K562 (cell line): ENCODE results near the gene PHYHD1. TPM values are rescaled to one million over a fixed set of nuclear protein-coding genes. Genes with fewer than 3 reads are reported as not detected.

Experiments used
- ATF1 ChIP-seq, 2 experiments: fragments of 450-650 bp in 1 of 2; IDR thresholded peaks; 2 replicates each; pipeline ENCODE4 v1.6.1; 2016; ENCODE audit warnings: missing compliant biosample characterization in 1 of 2, missing genetic modification characterization in 1 of 2
- BCOR ChIP-seq: fragments of 450-650 bp; IDR thresholded peaks from 2 replicates; pipeline ENCODE4 v1.6.1; 2016
- CBFA2T3 ChIP-seq: fragments of 450-650 bp; IDR thresholded peaks from 2 replicates; pipeline ENCODE4 v1.6.1; 2017
- CEBPB ChIP-seq: fragments of 450-650 bp; IDR thresholded peaks from 2 replicates; pipeline ENCODE4 v1.6.1; 2016; ENCODE audit warnings: missing genetic modification characterization, missing compliant biosample characterization
- CHD1 ChIP-seq: fragments of 200-600 bp; sonication (generic); IDR thresholded peaks from one replicate; pipeline ENCODE4 v1.6.1; 2012; ENCODE audit warnings: mild to moderate bottlenecking, moderate library complexity, low read length, inconsistent platforms
- CSDE1 ChIP-seq, 2 experiments: fragments of 450-650 bp; IDR thresholded peaks; 2 replicates each; pipeline ENCODE4 v1.6.1; 2016; ENCODE audit warnings: mild to moderate bottlenecking in 1 of 2
- DMBX1 ChIP-seq: fragments of 250-450 bp; sonication (Bioruptor Pico); IDR thresholded peaks from 2 replicates; pipeline ENCODE4 v1.8.0; 2022; ENCODE audit warnings: inconsistent platforms, mild to moderate bottlenecking, moderate library complexity, borderline replicate concordance
- ERF ChIP-seq: fragments of 450-650 bp; formaldehyde crosslinking; IDR thresholded peaks from 2 replicates; pipeline ENCODE4 v1.4.0; 2020; ENCODE audit warnings: mild to moderate bottlenecking, mixed read lengths
- HDAC6 ChIP-seq: IDR thresholded peaks from 2 replicates; pipeline ENCODE4 v1.6.1; 2012; ENCODE audit warnings: low read depth, mild to moderate bottlenecking, control low read depth, inconsistent platforms, low read length, moderate library complexity
- KAT2B ChIP-seq: IDR thresholded peaks from one replicate; pipeline ENCODE4 v1.6.1; 2012; ENCODE audit warnings: low read depth, mild to moderate bottlenecking, control low read depth, inconsistent platforms, low read length, moderate library complexity
- NR1H2 ChIP-seq: sonication (generic); formaldehyde crosslinking; IDR thresholded peaks from 2 replicates; pipeline ENCODE4 v1.4.0; 2020; ENCODE audit warnings: mild to moderate bottlenecking, missing genetic modification reagents
- RBM17 ChIP-seq: fragments of 200-400 bp; formaldehyde crosslinking; IDR thresholded peaks from 2 replicates; pipeline ENCODE4 v1.6.1; 2017; ENCODE audit warnings: low read depth, mild to moderate bottlenecking, low read length, borderline replicate concordance
- RFX7 ChIP-seq: fragments of 250-450 bp; sonication (Bioruptor Pico); IDR thresholded peaks from 2 replicates; pipeline ENCODE4 v1.5.1; 2021; ENCODE audit warnings: mild to moderate bottlenecking
- SAP30 ChIP-seq: fragments of 200-600 bp; sonication (generic); IDR thresholded peaks from 2 replicates; pipeline ENCODE4 v1.6.1; 2012; ENCODE audit warnings: borderline replicate concordance, low read depth, mild to moderate bottlenecking, moderate library complexity, low read length, control low read depth, inconsistent platforms; ENCODE audit not compliant: insufficient read depth, poor library complexity, severe bottlenecking
- SMAD1 ChIP-seq: fragments of 150-350 bp; IDR thresholded peaks from 2 replicates; pipeline ENCODE4 v1.6.1; 2014; ENCODE audit warnings: low read length, low read depth; ENCODE audit not compliant: partially characterized antibody
- SMARCA5 ChIP-seq: fragments of 450-650 bp; IDR thresholded peaks from 2 replicates; pipeline ENCODE4 v1.6.1; 2016
- SMARCC2 ChIP-seq: fragments of 450-650 bp; IDR thresholded peaks from 2 replicates; pipeline ENCODE4 v1.6.1; 2017; ENCODE audit warnings: antibody characterized with exemption, moderate library complexity, mild to moderate bottlenecking, low read depth
- TAF1 ChIP-seq: IDR thresholded peaks from 2 replicates; pipeline ENCODE4 v1.6.1; 2011; ENCODE audit warnings: mild to moderate bottlenecking, low read length, moderate library complexity; ENCODE audit not compliant: insufficient read depth, control insufficient read depth, severe bottlenecking; ENCODE audit errors: extremely low read depth
- polyA plus RNA-seq, 8 experiments: library from polyadenylated mRNA; depleted of rRNA in 4 of 8; stranded (reverse) in 5 of 8; unstranded in 3 of 8; fragments of >200 nt; fragmentation: Nextera tagmentation in 2 of 8; fragmentation: Illumina TruSeq in 1 of 8; extraction: Ambion mirVana in 2 of 8; extraction: Trizol in 1 of 8; gene quantifications; 2 replicates each; pipeline versions ENCODE4 v1.2.1 to v1.2.3, GENCODE V29; 2011 to 2014; ENCODE audit warnings: inconsistent platforms in 1 of 8, missing spikeins in 1 of 8
- total RNA-seq, 7 experiments: library from RNA; depleted of rRNA in 6 of 7; stranded (reverse); fragments of >200 nt in 6 of 7; fragmentation: Illumina TruSeq in 2 of 7; extraction: Trizol in 2 of 7; gene quantifications; 2 replicates each; pipeline versions ENCODE4 v1.2.1 to v1.2.3, GENCODE V29; 2011 to 2021; ENCODE audit warnings: low replicate concordance in 1 of 7
- TF ChIP-seq, protein P1 (sequence below): sonication (generic); formaldehyde crosslinking; IDR thresholded peaks from 2 replicates; pipeline ENCODE4 v1.8.0; 2022; ENCODE audit warnings: mild to moderate bottlenecking, low read depth, missing genetic modification reagents
- TF ChIP-seq, protein P2 (sequence below): fragments of 200-800 bp; sonication (Bioruptor generic); IDR thresholded peaks from 2 replicates; pipeline ENCODE4 v1.6.1; 2017; ENCODE audit warnings: missing genetic modification characterization, missing compliant biosample characterization
- TF ChIP-seq, protein P3 (sequence below): fragments of 450-650 bp; formaldehyde crosslinking; IDR thresholded peaks from 2 replicates; pipeline ENCODE4 v1.4.0; 2022; ENCODE audit warnings: missing genetic modification characterization
- TF ChIP-seq, protein P4 (sequence below), 2 experiments: fragments of 250-450 bp in 1 of 2; fragments of 450-650 bp in 1 of 2; sonication (Bioruptor Pico) in 1 of 2; IDR thresholded peaks; 2 replicates each; pipeline versions ENCODE4 v1.6.1 to v1.8.0; 2016 to 2021; ENCODE audit warnings: mild to moderate bottlenecking in 2 of 2, moderate library complexity in 2 of 2, missing compliant biosample characterization in 1 of 2, missing genetic modification characterization in 1 of 2
- TF ChIP-seq, protein P5 (sequence below): sonication (generic); formaldehyde crosslinking; IDR thresholded peaks from 2 replicates; pipeline ENCODE4 v1.5.0; 2020; ENCODE audit warnings: missing genetic modification reagents

The PHYHD1 gene
- total and polyA plus RNA-seq, 9 of the 15 experiments (the other 6 are each of a cell fraction or from before 2014, with no cell fraction given), result 0.36 to 1.3 (median 0.80) TPM

DNA sequence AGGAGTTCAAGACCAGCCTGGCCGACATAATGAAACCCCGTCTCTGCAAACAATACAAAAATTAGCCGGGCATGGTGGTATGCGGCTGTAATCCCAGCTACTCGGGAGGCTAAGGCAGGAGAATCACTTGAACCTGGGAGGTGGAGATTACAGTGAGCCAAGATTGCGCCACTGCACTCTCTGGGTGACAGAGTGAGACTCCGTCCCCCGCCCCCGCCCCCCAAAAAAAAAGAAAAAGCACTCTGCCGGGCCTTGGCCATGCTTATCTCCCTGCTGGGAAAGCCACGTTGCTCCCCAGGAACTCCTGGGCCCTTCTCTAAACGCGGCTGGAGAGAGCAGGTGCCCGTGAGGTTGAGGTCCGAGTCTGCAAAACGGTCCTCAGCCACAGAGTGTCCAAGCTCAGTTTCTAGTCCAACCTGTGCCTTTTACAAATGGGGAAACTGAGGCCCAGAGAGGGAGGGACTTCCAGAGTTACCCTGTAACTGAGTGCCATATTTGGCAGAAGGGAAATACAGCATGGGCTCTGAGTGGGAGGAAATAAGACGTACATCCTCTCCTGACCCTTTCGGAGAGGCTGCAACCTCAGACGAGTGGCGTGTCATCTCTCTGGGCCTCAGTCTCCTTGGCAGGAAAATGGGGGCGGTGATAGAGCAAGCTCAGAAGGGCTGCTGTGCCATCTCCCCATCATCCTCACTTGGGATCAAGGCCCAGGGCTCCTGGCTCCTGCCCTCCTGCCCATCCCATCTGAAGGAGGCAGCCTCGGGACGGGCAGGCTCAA lies 6.6 kb upstream of the PHYHD1 start (continued):
- TF ChIP-seq SMARCA5, result no peak
- TF ChIP-seq, protein P1, sequence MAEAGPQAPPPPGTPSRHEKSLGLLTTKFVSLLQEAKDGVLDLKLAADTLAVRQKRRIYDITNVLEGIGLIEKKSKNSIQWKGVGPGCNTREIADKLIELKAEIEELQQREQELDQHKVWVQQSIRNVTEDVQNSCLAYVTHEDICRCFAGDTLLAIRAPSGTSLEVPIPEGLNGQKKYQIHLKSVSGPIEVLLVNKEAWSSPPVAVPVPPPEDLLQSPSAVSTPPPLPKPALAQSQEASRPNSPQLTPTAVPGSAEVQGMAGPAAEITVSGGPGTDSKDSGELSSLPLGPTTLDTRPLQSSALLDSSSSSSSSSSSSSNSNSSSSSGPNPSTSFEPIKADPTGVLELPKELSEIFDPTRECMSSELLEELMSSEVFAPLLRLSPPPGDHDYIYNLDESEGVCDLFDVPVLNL (CRISPR knock-in tag), result no peak
- TF ChIP-seq ERF (CRISPR knock-in tag), result no peak
- peak; percentile 70 for TF ChIP-seq CBFA2T3
- no peak for TF ChIP-seq RFX7 (CRISPR knock-in tag)
- no peak for TF ChIP-seq CSDE1 (IDR thresholded peaks at IDR 0.05)
- no peak for TF ChIP-seq SAP30
- TF ChIP-seq, protein P2, sequence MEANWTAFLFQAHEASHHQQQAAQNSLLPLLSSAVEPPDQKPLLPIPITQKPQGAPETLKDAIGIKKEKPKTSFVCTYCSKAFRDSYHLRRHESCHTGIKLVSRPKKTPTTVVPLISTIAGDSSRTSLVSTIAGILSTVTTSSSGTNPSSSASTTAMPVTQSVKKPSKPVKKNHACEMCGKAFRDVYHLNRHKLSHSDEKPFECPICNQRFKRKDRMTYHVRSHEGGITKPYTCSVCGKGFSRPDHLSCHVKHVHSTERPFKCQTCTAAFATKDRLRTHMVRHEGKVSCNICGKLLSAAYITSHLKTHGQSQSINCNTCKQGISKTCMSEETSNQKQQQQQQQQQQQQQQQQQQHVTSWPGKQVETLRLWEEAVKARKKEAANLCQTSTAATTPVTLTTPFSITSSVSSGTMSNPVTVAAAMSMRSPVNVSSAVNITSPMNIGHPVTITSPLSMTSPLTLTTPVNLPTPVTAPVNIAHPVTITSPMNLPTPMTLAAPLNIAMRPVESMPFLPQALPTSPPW (CRISPR knock-in tag), result peak; percentile 42; the same call in 1 of the 2 replicates
- TF ChIP-seq, protein P3, sequence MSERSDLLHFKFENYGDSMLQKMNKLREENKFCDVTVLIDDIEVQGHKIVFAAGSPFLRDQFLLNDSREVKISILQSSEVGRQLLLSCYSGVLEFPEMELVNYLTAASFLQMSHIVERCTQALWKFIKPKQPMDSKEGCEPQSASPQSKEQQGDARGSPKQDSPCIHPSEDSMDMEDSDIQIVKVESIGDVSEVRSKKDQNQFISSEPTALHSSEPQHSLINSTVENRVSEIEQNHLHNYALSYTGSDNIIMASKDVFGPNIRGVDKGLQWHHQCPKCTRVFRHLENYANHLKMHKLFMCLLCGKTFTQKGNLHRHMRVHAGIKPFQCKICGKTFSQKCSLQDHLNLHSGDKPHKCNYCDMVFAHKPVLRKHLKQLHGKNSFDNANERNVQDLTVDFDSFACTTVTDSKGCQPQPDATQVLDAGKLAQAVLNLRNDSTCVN (CRISPR knock-in tag), result no peak
- no peak for TF ChIP-seq SMARCC2
- no peak for TF ChIP-seq SMAD1
- TF ChIP-seq BCOR, result peak; percentile 75
- TF ChIP-seq, protein P4, sequence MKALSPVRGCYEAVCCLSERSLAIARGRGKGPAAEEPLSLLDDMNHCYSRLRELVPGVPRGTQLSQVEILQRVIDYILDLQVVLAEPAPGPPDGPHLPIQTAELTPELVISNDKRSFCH (CRISPR knock-in tag; IDR thresholded peaks at IDR 0.05), result no peak
- TF ChIP-seq, protein P4 (tag; IDR thresholded peaks at IDR 0.05), result no peak
- no peak for TF ChIP-seq KAT2B
- no peak for TF ChIP-seq CHD1
- no peak for TF ChIP-seq RBM17
- no peak for TF ChIP-seq DMBX1 (CRISPR knock-in tag)
- TF ChIP-seq, protein P5, sequence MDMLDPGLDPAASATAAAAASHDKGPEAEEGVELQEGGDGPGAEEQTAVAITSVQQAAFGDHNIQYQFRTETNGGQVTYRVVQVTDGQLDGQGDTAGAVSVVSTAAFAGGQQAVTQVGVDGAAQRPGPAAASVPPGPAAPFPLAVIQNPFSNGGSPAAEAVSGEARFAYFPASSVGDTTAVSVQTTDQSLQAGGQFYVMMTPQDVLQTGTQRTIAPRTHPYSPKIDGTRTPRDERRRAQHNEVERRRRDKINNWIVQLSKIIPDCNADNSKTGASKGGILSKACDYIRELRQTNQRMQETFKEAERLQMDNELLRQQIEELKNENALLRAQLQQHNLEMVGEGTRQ, result no peak
- TF ChIP-seq CEBPB (tag), result peak; percentile 95
- TF ChIP-seq TAF1, result no peak
- TF ChIP-seq ATF1 (CRISPR knock-in tag; IDR thresholded peaks at IDR 0.05), result no peak
- 0 out of 2 replicates have a peak, but pooled peaks have one; percentile 24 for TF ChIP-seq ATF1 (tag; IDR thresholded peaks at IDR 0.05)
- no peak for TF ChIP-seq NR1H2
- no peak for TF ChIP-seq HDAC6
